HepG2 (cell line): Measurements from ENCODE around the gene F7. TPM values are rescaled to one million over a fixed set of nuclear protein-coding genes. Genes with fewer than 3 reads are reported as not detected.

Experiments
- ADNP ChIP-seq: sonication (generic); formaldehyde crosslinking; IDR thresholded peaks from 2 replicates; pipeline ENCODE4 v1.4.0; 2020; ENCODE audit warnings: missing genetic modification reagents
- CBX5 ChIP-seq: sonication (generic); formaldehyde crosslinking; IDR thresholded peaks from 2 replicates; pipeline ENCODE4 v1.4.0; 2020; ENCODE audit warnings: missing genetic modification reagents, borderline replicate concordance
- FOXO1 ChIP-seq: sonication (generic); formaldehyde crosslinking; IDR thresholded peaks from 2 replicates; pipeline ENCODE4 v1.4.0; 2020; ENCODE audit warnings: missing genetic modification reagents
- FOXP1 ChIP-seq, 2 experiments: fragments of 450-650 bp in 1 of 2; IDR thresholded peaks; 2 replicates each; pipeline ENCODE4 v1.6.1; 2017 to 2018; ENCODE audit warnings: antibody characterized with exemption in 1 of 2
- GLMP ChIP-seq: sonication (generic); formaldehyde crosslinking; IDR thresholded peaks from 2 replicates; pipeline ENCODE4 v1.9.0; 2021; ENCODE audit warnings: missing genetic modification reagents, mild to moderate bottlenecking, borderline replicate concordance
- KDM5A ChIP-seq: fragments of 200-600 bp; sonication (generic); IDR thresholded peaks from 2 replicates; pipeline ENCODE4 v1.7.0; 2018; ENCODE audit warnings: antibody characterized with exemption, mild to moderate bottlenecking, low read length, borderline replicate concordance
- MEIS1 ChIP-seq: sonication (generic); formaldehyde crosslinking; IDR thresholded peaks from 2 replicates; pipeline ENCODE4 v1.9.0; 2021; ENCODE audit warnings: mild to moderate bottlenecking, missing genetic modification reagents, moderate library complexity, borderline replicate concordance
- SP140L ChIP-seq: sonication (generic); formaldehyde crosslinking; IDR thresholded peaks from 2 replicates; pipeline ENCODE4 v1.4.0; 2020; ENCODE audit warnings: missing genetic modification reagents, borderline replicate concordance
- SP4 ChIP-seq: sonication (generic); formaldehyde crosslinking; IDR thresholded peaks from 2 replicates; pipeline ENCODE4 v1.8.1; 2023; ENCODE audit warnings: mild to moderate bottlenecking, missing genetic modification reagents
- TEAD3 ChIP-seq: optimal IDR thresholded peaks from 2 replicates; pipeline ENCODE3; 2016; ENCODE audit warnings: borderline replicate concordance
- THAP9 ChIP-seq: sonication (generic); formaldehyde crosslinking; IDR thresholded peaks from 2 replicates; pipeline ENCODE4; 2020; ENCODE audit warnings: missing genetic modification reagents, mild to moderate bottlenecking, borderline replicate concordance
- ZMAT3 ChIP-seq: sonication (generic); formaldehyde crosslinking; conservative IDR thresholded peaks from 2 replicates; pipeline ENCODE4 v1.7.0; 2021; ENCODE audit warnings: missing genetic modification reagents
- ZNF274 ChIP-seq: sonication (generic); formaldehyde crosslinking; IDR thresholded peaks from 2 replicates; pipeline ENCODE4 v1.5.1; 2020; ENCODE audit warnings: mild to moderate bottlenecking, missing genetic modification reagents
- ZNF629 ChIP-seq: sonication (generic); formaldehyde crosslinking; conservative IDR thresholded peaks from 2 replicates; pipeline ENCODE4 v1.5.0; 2020; ENCODE audit warnings: missing genetic modification reagents
- ZNF761 ChIP-seq: sonication (generic); formaldehyde crosslinking; conservative IDR thresholded peaks from 2 replicates; pipeline ENCODE4 v1.4.0; 2020; ENCODE audit warnings: mild to moderate bottlenecking, missing genetic modification reagents
- ZNF773 ChIP-seq: sonication (generic); formaldehyde crosslinking; IDR thresholded peaks from 2 replicates; pipeline ENCODE4 v1.4.0; 2020; ENCODE audit warnings: missing genetic modification reagents, borderline replicate concordance
- ZXDC ChIP-seq: sonication (generic); formaldehyde crosslinking; IDR thresholded peaks from 2 replicates; pipeline ENCODE4 v1.5.0; 2020; ENCODE audit warnings: mild to moderate bottlenecking, missing genetic modification reagents
- polyA plus RNA-seq, 8 experiments: library from polyadenylated mRNA; depleted of rRNA in 3 of 8; stranded (reverse) in 7 of 8; unstranded in 1 of 8; fragments of >200 nt; fragmentation: Illumina TruSeq in 4 of 8; extraction: Trizol in 4 of 8; gene quantifications; 2 replicates each; pipeline versions ENCODE4 v1.2.1 to v1.2.3, GENCODE V29; 2011 to 2016; ENCODE audit warnings: low read depth in 4 of 8, missing spikeins in 1 of 8, mixed read lengths in 1 of 8; ENCODE audit not compliant: insufficient read depth in 1 of 8
- total RNA-seq, 5 experiments: library from RNA; depleted of rRNA; stranded (reverse); fragments of >200 nt; fragmentation: Illumina TruSeq; extraction: Trizol; gene quantifications; 2 replicates each; pipeline ENCODE4 v1.2.3, GENCODE V29; 2016; ENCODE audit warnings: low read depth in 1 of 5
- TF ChIP-seq, protein P1 (sequence below): sonication (generic); formaldehyde crosslinking; IDR thresholded peaks from 2 replicates; pipeline ENCODE4 v1.8.0; 2022; ENCODE audit warnings: mild to moderate bottlenecking, missing genetic modification reagents, moderate library complexity
- TF ChIP-seq, protein P2 (sequence below): sonication (generic); formaldehyde crosslinking; conservative IDR thresholded peaks from 2 replicates; pipeline ENCODE4 v1.8.0; 2022; ENCODE audit warnings: mild to moderate bottlenecking, moderate library complexity, missing genetic modification reagents

The F7 gene
- total and polyA plus RNA-seq, 2 of the 13 experiments (the other 11 are each of a cell fraction or from before 2014, with no cell fraction given), result 12.6 to 26.5 TPM

- TF ChIP-seq THAP9 (CRISPR knock-in tag) (peak; percentile 52; the same call in 1 of the 2 replicates), TEAD3 (CRISPR knock-in tag) (peak; percentile 92), ZNF761 (CRISPR knock-in tag) (no peak), ADNP (no peak), FOXP1 (IDR thresholded peaks at IDR 0.05) (peak; percentile 13; the same call in 1 of the 2 replicates), FOXP1 (CRISPR knock-in tag; IDR thresholded peaks at IDR 0.05) (peak; percentile 77), ZNF773 (CRISPR knock-in tag) (peak; percentile 48; the same call in 1 of the 2 replicates), SP140L (CRISPR knock-in tag) (no peak), ZXDC (CRISPR knock-in tag) (no peak), ZNF274 (0 out of 2 replicates have a peak, but pooled peaks have one; percentile 45), ZNF629 (peak; percentile 50), FOXO1 (peak; percentile 95), GLMP (CRISPR knock-in tag) (no peak), KDM5A (no peak), CBX5 (CRISPR knock-in tag) (peak; percentile 59; the same call in 1 of the 2 replicates), ZMAT3 (CRISPR knock-in tag) (peak; percentile 91), SP4 (CRISPR knock-in tag) (peak; percentile 62; the same call in 1 of the 2 replicates), MEIS1 (peak; percentile 68; the same call in 1 of the 2 replicates)
- TF ChIP-seq, protein P1, sequence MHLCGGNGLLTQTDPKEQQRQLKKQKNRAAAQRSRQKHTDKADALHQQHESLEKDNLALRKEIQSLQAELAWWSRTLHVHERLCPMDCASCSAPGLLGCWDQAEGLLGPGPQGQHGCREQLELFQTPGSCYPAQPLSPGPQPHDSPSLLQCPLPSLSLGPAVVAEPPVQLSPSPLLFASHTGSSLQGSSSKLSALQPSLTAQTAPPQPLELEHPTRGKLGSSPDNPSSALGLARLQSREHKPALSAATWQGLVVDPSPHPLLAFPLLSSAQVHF (CRISPR knock-in tag), result no peak
- TF ChIP-seq, protein P2, sequence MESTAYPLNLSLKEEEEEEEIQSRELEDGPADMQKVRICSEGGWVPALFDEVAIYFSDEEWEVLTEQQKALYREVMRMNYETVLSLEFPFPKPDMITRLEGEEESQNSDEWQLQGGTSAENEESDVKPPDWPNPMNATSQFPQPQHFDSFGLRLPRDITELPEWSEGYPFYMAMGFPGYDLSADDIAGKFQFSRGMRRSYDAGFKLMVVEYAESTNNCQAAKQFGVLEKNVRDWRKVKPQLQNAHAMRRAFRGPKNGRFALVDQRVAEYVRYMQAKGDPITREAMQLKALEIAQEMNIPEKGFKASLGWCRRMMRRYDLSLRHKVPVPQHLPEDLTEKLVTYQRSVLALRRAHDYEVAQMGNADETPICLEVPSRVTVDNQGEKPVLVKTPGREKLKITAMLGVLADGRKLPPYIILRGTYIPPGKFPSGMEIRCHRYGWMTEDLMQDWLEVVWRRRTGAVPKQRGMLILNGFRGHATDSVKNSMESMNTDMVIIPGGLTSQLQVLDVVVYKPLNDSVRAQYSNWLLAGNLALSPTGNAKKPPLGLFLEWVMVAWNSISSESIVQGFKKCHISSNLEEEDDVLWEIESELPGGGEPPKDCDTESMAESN (CRISPR knock-in tag), result peak; percentile 63; the same call in 1 of the 2 replicates
Observed at GRCh38 chr13:113105032-113105920, at the start of gene F7 (continued).
